ENCODE data around the gene KRT23. TPM values are rescaled to one million over a fixed set of nuclear protein-coding genes. Genes with fewer than 3 reads are reported as not detected.

KRT23 gene
- total and polyA plus RNA-seq, 2 of the 4 experiments (the other 2 are of a cell fraction) = 0.36 to 0.39 TPM

DNA sequence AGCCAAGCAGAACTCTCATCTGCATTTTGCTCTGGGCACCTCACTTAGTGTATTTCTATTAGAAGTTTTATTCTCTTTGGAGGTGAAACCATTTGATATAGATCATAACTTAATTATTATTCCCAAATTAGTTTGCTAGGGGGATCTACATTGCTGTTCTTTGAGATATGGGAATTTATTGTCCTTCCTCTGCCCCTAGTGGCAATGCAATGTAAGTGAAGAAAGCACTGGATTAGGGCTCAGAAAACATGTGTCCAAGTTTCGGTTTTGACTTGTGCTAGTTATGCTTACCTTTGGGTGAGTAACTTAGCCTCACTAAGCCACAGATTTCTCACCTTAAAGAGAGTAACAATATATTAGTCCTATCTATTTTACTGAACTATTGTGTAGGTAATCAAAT, 26.4 kb upstream of the KRT23 start:
- no peak overlapping the region for H2AFZ ChIP-seq (replicated peaks; ENCODE audit: low read length, poor library complexity)
- CTCF ChIA-PET = no interaction called here

More for the DNA sequence above, 26.4 kb upstream of the KRT23 start:
- H3K27ac ChIP-seq (ENCODE audit: insufficient read depth, low read length) = no peak overlapping the region
- peak overlapping the region; percentile 10 to 15; a peak in 1 of 4 replicates for H4K8ac ChIP-seq (ENCODE audit: low read depth in 2 of 2, low read length in 2 of 2)
- no peaks in the 10 kb centered on the region for H4K20me1 ChIP-seq (ENCODE audit: insufficient read depth, low read length)
- H3K9me3 ChIP-seq (ENCODE audit: control insufficient read depth, insufficient read depth, low read length) = peaks cover 6% of the 10 kb centered on the region
- H2AK9ac ChIP-seq (replicated peaks; ENCODE audit: low read depth, low read length, poor library complexity) = no peak overlapping the region
- H3K4me2 ChIP-seq (ENCODE audit: low read depth, low read length) = no peak overlapping the region
- H3K79me1 ChIP-seq (ENCODE audit: low read depth in 1 of 2, low read length in 2 of 2) = no peaks in the 10 kb centered on the region
- TF ChIP-seq NFE2L2 (IDR thresholded peaks at IDR 0.05; ENCODE audit: low read depth, low read length) (no peak), CTCF (conservative IDR thresholded peaks at IDR 0.05; ENCODE audit: low read depth, low read length) (peak; percentile 48), SMC3 (IDR thresholded peaks at IDR 0.05; ENCODE audit: low read depth, low read length) (no peak), USF2 (IDR thresholded peaks at IDR 0.05; ENCODE audit: low read depth, low read length) (no peak), RAD21 (IDR thresholded peaks at IDR 0.05; ENCODE audit: low read length) (peak; percentile 25; the same call in 1 of the 2 replicates), RCOR1 (IDR thresholded peaks at IDR 0.05; ENCODE audit: insufficient replicate concordance, low read length) (no peak), FOS (IDR thresholded peaks at IDR 0.05; ENCODE audit: low read depth, low read length) (no peak)
- no peak overlapping the region for H2BK5ac ChIP-seq (ENCODE audit: low read depth, low read length, poor library complexity, severe bottlenecking)
- no CpG with 5 or more reads among the region's 1 CpG for WGBS, 2 experiments (ENCODE audit: extremely low coverage in 2 of 2, insufficient read length in 1 of 2)
- H3K4ac ChIP-seq (ENCODE audit: low read depth, low read length) = 0 out of 2 replicates have a peak overlapping the region, but pooled peaks have one; percentile 29
- dilution Hi-C loops (cut with HindIII; ENCODE audit: low sequenced_read_pairs, unreplicated experiment) (no loop called here), in situ Hi-C loops (cut with MboI; ENCODE audit: low sequenced_read_pairs) (no loop called here), intact Hi-C loops (cut with micrococcal nuclease) (no loop called here)
- no peak overlapping the region for H3K9ac ChIP-seq (ENCODE audit: low read depth, low read length)
- no peak overlapping the region; the same call in 1 of the 2 replicates for H3K14ac ChIP-seq (replicated peaks; ENCODE audit: low read depth, low read length)
- peak; percentile 53; the same call in 1 of the 2 replicates for ATAC-seq (ENCODE audit: low read depth)
- H4K91ac ChIP-seq (ENCODE audit: insufficient read depth, low read depth, low read length) = no peak overlapping the region; the same call in 1 of the 2 replicates
- no peaks in the 10 kb centered on the region for H3K27me3 ChIP-seq (ENCODE audit: control insufficient read depth, insufficient read depth, low read length)
- H3K23ac ChIP-seq (ENCODE audit: low read depth, low read length) = no peak overlapping the region
- peak overlapping the region; percentile 54; the same call in 1 of the 2 replicates for H2BK20ac ChIP-seq (ENCODE audit: low read depth, low read length)
- no peak overlapping the region; the same call in 1 of the 2 replicates for H2AK5ac ChIP-seq (ENCODE audit: low read depth, low read length)
- peak overlapping the region; percentile 51; the same call in 1 of the 2 replicates for H2BK120ac ChIP-seq (ENCODE audit: low read depth, low read length)
- BruUV-seq (replicated peaks) = no TSS peak
- H3K4me3 ChIP-seq (ENCODE audit: insufficient read depth, low read depth, low read length) = no peak overlapping the region
- H4K5ac ChIP-seq (ENCODE audit: low read depth, low read length) = no peak overlapping the region
- H3K36me3 ChIP-seq (ENCODE audit: control insufficient read depth, insufficient read depth, low read length) = no peaks in the 10 kb centered on the region
- H3K9me1 ChIP-seq (ENCODE audit: insufficient read depth, low read length) = no peaks in the 10 kb centered on the region; the same call in 1 of the 2 replicates
- POLR2A ChIA-PET (ENCODE audit: unreplicated experiment) = no interaction called here
- no peak overlapping the region for H3K56ac ChIP-seq (ENCODE audit: extremely low read depth, insufficient read depth, low read length)
- H3K18ac ChIP-seq (ENCODE audit: low read depth, low read length) = peak overlapping the region; percentile 81; the same call in 1 of the 2 replicates
- peaks cover 3% of the 10 kb centered on the region; the same call in 1 of the 2 replicates for H3K4me1 ChIP-seq (ENCODE audit: control insufficient read depth, insufficient read depth, low read length)
- no peak for DNase-seq
- H2BK15ac ChIP-seq (ENCODE audit: low read depth, low read length) = peak overlapping the region; percentile 57; the same call in 2 of the 3 replicates

All from IMR-90 (cell line).